ENCODE results near the gene SSBP3.

SSBP3 gene

GRCh38 chr1:54409156-54410142 is 3.3 kb upstream of the SSBP3 start:
- no peak for DNase-seq

GRCh38 chr1:54408147-54409066 is 2.2 kb upstream of the SSBP3 start:
- no peak for DNase-seq

- peak; percentile 83 for DNase-seq
Observed at GRCh38 chr1:54407404-54408146, 1.4 kb upstream of the SSBP3 start.

- DNase-seq, result no peak
Observed at GRCh38 chr1:54407154-54407403, 885 bp upstream of the SSBP3 start.

- DNase-seq, result no peak
Observed at GRCh38 chr1:54405898-54406293, 298 bp downstream of the SSBP3 start.

- DNase-seq, result no peak
Observed at GRCh38 chr1:54404939-54405897, 976 bp downstream of the SSBP3 start.

GRCh38 chr1:54404263-54404662 is 1.9 kb downstream of the SSBP3 start:
- no peak for DNase-seq

GRCh38 chr1:54403808-54404261 is 2.4 kb downstream of the SSBP3 start:
- no peak for DNase-seq

GRCh38 chr1:54403405-54403804 is 2.8 kb downstream of the SSBP3 start:
- DNase-seq, result no peak

GRCh38 chr1:54402896-54403295 is 3.3 kb downstream of the SSBP3 start:
- no peak for DNase-seq

- no peak for DNase-seq
Observed at GRCh38 chr1:54401799-54402198, 4.4 kb downstream of the SSBP3 start.

- DNase-seq, result no peak
Observed at GRCh38 chr1:54400329-54400728, 5.9 kb downstream of the SSBP3 start.

GRCh38 chr1:54399765-54400164 is 6.4 kb downstream of the SSBP3 start:
- DNase-seq, result no peak

- no peak for DNase-seq
Observed at GRCh38 chr1:54398963-54399528, 7.1 kb downstream of the SSBP3 start.

- no peak for DNase-seq
Observed at GRCh38 chr1:54397980-54398379, 8.2 kb downstream of the SSBP3 start.

GRCh38 chr1:54397090-54397591 is 9.1 kb downstream of the SSBP3 start:
- peak; percentile 85 for DNase-seq

GRCh38 chr1:54396261-54396933 is 9.8 kb downstream of the SSBP3 start:
- no peak for DNase-seq

GRCh38 chr1:54395281-54395934 is 10.8 kb downstream of the SSBP3 start:
- no peak for DNase-seq

- no peak for DNase-seq
Observed at GRCh38 chr1:54394104-54394503, 12.1 kb downstream of the SSBP3 start.

GRCh38 chr1:54392401-54392800 is 13.8 kb downstream of the SSBP3 start:
- DNase-seq, result no peak

Data from femur (tissue), 1 donor.